GM12864 (cell line): ENCODE results near the gene PC.

ENCODE experiments used
- DNase-seq: peaks from one replicate; pipeline ENCODE4 v3.0.0-alpha.2; 2011; ENCODE audit warnings: low read depth
- H3K4me3 ChIP-seq: 2 replicates; pipeline ENCODE4 v1.5.1; 2011; ENCODE audit warnings: mild to moderate bottlenecking, low read depth, low read length, control low read depth
- CTCF ChIP-seq: IDR thresholded peaks from 2 replicates; pipeline ENCODE4 v1.5.1; 2011; ENCODE audit warnings: low read depth, mild to moderate bottlenecking, moderate library complexity, low read length, control low read depth, inconsistent platforms; ENCODE audit errors: missing control alignments

Gene PC

GRCh38 chr11:66851698-66852465 is 106.3 kb downstream of the PC start:
- H3K4me3 ChIP-seq, result no peak overlapping the region
- TF ChIP-seq CTCF, result peak; percentile 75
- DNase-seq, result peak; percentile 29

GRCh38 chr11:66851239-66851596 is 107.0 kb downstream of the PC start:
- no peak overlapping the region for H3K4me3 ChIP-seq
- no peak for TF ChIP-seq CTCF
- DNase-seq, result no peak

GRCh38 chr11:66850588-66851238 is 107.5 kb downstream of the PC start:
- no peak for DNase-seq
- no peak overlapping the region for H3K4me3 ChIP-seq
- TF ChIP-seq CTCF, result no peak

- no peak for DNase-seq
- H3K4me3 ChIP-seq, result no peak overlapping the region
- no peak for TF ChIP-seq CTCF
Observed at GRCh38 chr11:66850235-66850587, 108.0 kb downstream of the PC start.

GRCh38 chr11:66849501-66850234 is 108.5 kb downstream of the PC start:
- TF ChIP-seq CTCF, result no peak
- DNase-seq, result no peak
- H3K4me3 ChIP-seq, result no peak overlapping the region

GRCh38 chr11:66848671-66849500 is 109.3 kb downstream of the PC start:
- H3K4me3 ChIP-seq, result no peak overlapping the region
- no peak for DNase-seq
- TF ChIP-seq CTCF, result no peak
